HPDE6-E6E7 (cell line): ENCODE measurements around the gene FANCL.
A peak's percentile ranks its signal among the peaks of the same experiment; 100 is the strongest.
"Not testable (repeated sequence)": the region's sequence is repeated elsewhere in the genome, so short reads cannot be mapped to it uniquely, and the experiment has no call there.

Experiments
- DNase-seq: peaks from one replicate; pipeline ENCODE4 v3.0.0; 2011; ENCODE audit warnings: missing footprints; ENCODE audit errors: extremely low spot score

FANCL gene

GRCh38 chr2:58206785-58207184, 34.3 kb downstream of the FANCL start:
- DNase-seq, result no peak

- no peak for DNase-seq
These were observed 36.7 kb downstream of the FANCL start for GRCh38 chr2:58204195-58204959.

- DNase-seq, result no peak
These were observed 38.1 kb downstream of the FANCL start for GRCh38 chr2:58203018-58203417.

- DNase-seq, result no peak
These were observed 38.7 kb downstream of the FANCL start for GRCh38 chr2:58202404-58202803.

DNA sequence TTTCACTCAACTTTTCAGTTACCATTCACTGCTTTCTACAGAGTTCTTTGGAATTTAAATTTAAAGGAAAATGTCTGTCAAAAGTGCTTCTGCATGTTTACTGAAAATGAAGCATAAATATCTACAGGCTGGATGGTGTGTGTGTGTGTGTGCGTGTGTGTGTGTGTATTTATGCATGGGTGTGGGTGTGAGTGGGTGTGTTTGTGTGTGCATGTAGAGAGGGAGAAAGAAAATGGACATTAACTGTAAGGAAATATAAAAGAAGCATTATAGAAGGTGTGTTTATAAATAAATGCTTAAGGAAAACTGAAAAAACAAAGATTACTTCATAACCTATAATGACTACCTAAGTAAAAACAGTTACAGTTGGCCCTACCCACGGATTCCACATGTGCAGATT, 43.2 kb downstream of the FANCL start:
- DNase-seq, result no peak

GRCh38 chr2:58195662-58196061, 45.5 kb downstream of the FANCL start:
- DNase-seq, result no peak

DNA sequence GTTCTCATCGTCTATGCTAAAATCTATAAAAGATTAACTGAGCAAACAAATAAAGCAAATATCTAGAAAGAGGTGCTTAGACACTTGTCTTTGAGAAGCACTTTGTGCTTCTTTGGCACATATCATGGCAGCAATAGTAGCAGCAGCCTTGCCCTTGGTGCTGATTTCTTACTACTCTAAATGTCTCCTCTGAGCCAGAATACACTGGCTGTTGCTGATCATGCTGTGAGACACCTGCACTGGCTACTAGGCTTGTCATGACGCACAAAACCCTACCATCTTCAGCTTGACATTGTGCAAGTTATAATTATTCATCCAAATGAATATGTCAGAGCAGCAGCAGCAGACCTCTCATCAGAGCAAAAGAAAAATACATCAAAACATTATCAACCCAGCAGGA, 46.7 kb downstream of the FANCL start:
- no peak for DNase-seq

DNA sequence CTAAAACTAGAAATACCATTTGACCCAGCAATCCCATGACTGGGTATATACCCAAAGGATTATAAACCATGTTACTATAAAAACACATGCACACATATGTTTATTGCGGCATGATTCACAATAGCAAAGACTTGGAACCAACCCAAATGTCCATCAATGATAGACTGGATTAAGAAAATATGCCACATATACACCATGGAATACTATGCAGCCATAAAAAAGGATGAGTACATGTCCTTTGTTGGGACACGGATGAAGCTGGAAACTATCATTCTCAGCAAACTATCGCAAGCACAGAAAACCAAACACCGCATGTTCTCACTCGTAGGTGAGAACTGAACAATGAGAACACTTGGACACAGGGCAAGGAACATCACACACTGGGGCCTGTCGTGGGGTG, 54.1 kb downstream of the FANCL start:
- DNase-seq, result not testable (repeated sequence)

DNA sequence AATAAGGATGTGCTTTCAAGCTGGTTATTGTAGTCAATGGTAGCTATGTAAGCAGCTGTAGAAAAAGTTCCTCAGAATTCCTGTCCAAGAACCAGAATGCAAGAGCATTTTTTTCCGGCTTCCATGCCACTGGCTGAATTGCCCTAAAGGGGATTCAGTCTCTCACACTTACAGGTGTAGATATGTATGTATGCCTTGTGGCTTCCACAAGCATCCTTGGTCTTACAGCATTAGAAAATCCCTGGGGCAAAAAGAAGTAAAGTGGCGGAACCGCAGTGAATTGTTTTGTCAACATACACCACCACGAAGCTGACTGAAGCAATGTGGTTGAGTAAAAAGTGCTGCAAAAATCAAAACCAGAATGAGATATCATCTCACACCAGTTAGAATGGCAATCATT, 54.6 kb downstream of the FANCL start:
- DNase-seq, result no peak

- no peak for DNase-seq
These were observed 58.6 kb downstream of the FANCL start for GRCh38 chr2:58182527-58182926.

- DNase-seq, result no peak
These were observed 60.5 kb downstream of the FANCL start for GRCh38 chr2:58180635-58181034.

DNA sequence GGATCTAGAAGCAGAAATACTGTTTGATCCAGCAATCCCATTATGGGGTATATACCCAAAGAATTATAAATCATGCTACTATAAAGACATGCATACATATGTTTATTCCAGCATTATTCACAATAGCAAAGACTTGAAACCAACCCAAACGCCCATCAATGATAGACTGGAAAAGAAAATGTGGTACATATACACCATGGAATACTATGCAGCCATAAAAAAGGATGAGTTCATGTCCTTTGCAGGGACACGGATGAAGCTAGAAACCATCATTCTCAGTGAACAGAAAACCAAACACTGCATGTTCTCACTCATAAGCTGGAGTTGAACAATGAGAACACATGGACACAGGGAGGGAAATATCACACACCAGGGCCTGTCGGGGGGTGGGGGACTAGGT, 61.0 kb downstream of the FANCL start:
- not testable (repeated sequence) for DNase-seq

- not testable (repeated sequence) for DNase-seq
These were observed 63.9 kb downstream of the FANCL start for GRCh38 chr2:58177187-58177586.

DNA sequence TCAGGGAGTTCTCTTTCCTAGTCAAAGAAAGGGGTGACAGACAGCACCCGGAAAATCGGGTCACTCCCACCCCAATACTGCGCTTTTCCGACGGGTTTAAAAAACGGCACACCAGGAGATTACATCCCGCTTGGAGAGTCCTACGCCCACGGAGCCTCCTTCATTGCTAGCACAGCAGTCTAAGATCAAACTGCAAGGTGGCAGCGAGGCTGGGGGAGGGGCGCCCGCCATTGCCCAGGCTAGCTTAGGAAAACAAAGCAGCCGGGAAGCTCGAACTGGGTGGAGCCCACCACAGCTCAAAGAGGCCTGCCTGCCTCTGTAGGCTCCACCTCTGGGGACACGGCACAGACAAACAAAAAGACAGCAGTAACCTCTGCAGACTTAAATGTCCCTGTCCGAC, 69.3 kb downstream of the FANCL start:
- not testable (repeated sequence) for DNase-seq

GRCh38 chr2:58170334-58170933, 70.7 kb downstream of the FANCL start:
- not testable (repeated sequence) for DNase-seq

DNA sequence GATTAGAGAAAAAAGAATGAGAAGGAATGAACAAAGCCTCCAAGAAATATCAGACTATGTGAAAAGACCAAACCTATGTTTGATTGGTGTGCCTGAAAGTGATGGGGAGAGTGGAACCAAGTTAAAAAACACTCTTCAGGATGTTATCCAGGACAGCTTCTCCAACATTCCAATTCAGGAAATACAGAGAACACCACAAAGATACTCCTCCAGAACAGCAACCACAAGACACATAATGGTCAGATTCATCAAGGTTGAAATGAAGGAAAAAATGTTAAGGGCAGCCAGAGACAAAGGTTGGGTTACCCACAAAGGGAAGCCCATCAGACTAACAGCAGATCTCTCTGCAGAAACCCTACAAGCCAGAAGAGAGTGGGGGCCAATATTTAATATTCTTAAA, 71.3 kb downstream of the FANCL start:
- not testable (repeated sequence) for DNase-seq

- not testable (repeated sequence) for DNase-seq
These were observed 73.0 kb downstream of the FANCL start for GRCh38 chr2:58168130-58168529.

DNA sequence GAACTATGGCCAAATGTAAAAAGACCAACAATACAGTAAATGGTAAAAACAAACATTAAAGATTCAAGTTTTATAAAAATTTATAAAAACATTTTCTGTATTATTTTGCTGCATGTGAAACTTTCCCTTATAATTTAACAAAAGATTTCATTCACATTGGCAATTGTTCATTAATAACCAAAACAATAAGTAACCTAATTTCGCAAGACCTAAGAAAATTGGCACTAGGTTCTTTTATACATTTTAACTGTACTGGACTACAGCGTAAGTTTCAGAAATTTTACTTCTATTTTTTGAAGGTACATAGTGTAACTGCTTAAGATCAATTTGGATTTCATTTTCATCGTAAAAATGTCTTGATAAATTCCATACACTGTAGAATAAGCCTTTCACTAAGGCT, 77.2 kb downstream of the FANCL start:
- no peak for DNase-seq

GRCh38 chr2:58158481-58158880, 82.6 kb downstream of the FANCL start:
- no peak for DNase-seq

GRCh38 chr2:58157754-58158153, 83.4 kb downstream of the FANCL start:
- no peak for DNase-seq

DNA sequence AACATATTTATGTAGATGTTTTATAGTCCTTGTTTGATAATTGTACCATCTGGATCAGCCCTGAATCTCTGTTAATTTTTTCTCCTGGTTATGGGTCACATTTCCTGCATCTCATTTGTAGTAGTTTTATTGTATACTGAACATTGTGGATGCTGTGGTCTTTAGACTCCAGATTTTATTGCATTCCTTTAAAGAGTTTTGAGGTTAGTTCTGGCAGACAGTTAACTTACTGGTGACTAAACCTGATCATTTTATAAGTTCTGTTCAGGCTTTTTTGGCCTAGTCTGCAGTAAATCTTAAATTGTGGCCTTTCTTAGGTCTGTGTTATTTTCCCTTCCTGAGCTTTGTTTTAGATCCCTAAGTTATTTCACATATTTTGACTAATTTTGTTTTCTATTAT, 84.3 kb downstream of the FANCL start:
- DNase-seq, result no peak

- DNase-seq, result no peak
These were observed 85.9 kb downstream of the FANCL start for GRCh38 chr2:58155160-58155778.

DNA sequence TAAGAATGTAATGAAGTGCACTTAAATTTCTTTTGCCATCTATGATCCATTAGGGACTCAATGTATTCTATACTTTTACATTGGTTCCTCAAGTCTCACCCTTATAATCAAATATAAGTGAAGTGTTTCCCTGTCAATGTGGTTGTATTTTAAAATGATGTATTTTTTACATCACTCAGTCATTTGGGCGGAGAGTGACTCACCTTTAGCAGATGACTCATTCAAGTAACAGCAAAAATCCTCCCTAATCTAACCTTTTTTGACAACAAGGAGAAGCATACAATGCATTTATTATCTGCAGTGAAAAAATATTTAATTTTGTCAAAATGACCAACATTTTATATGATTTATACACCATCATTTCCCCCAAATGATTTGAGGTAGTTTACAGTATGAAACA, 94.4 kb downstream of the FANCL start:
- DNase-seq, result peak; percentile 21
